HepG2 (cell line): Measurements from ENCODE around the gene RBCK1. TPM values are rescaled to one million over a fixed set of nuclear protein-coding genes. Genes with fewer than 3 reads are reported as not detected.

Experiments
- AHR ChIP-seq: IDR thresholded peaks from 2 replicates; pipeline ENCODE4 v1.6.1; 2018; ENCODE audit warnings: missing genetic modification reagents, missing compliant biosample characterization
- ATF7 ChIP-seq, 2 experiments: fragments of 450-650 bp in 1 of 2; sonication (generic) in 1 of 2; formaldehyde crosslinking in 1 of 2; IDR thresholded peaks; 2 replicates each; pipeline versions ENCODE4 v1.4.0 to v1.6.1; 2016 to 2020; ENCODE audit warnings: antibody characterized with exemption in 1 of 2, mild to moderate bottlenecking in 1 of 2, missing genetic modification reagents in 1 of 2
- CCDC6 ChIP-seq: sonication (generic); formaldehyde crosslinking; IDR thresholded peaks from 2 replicates; pipeline ENCODE4 v1.8.1; 2022; ENCODE audit warnings: mild to moderate bottlenecking, missing genetic modification reagents, moderate library complexity
- GATAD2A ChIP-seq: IDR thresholded peaks from 2 replicates; pipeline ENCODE4 v1.6.1; 2016
- HCFC1 ChIP-seq: fragments of 150-350 bp; IDR thresholded peaks from 2 replicates; pipeline ENCODE4 v1.6.1; 2014; ENCODE audit warnings: low read depth, low read length
- JUN ChIP-seq: sonication (generic); formaldehyde crosslinking; IDR thresholded peaks from 2 replicates; pipeline ENCODE4 v1.4.0; 2020; ENCODE audit warnings: mild to moderate bottlenecking, missing genetic modification reagents
- MEIS1 ChIP-seq: sonication (generic); formaldehyde crosslinking; IDR thresholded peaks from 2 replicates; pipeline ENCODE4 v1.9.0; 2021; ENCODE audit warnings: mild to moderate bottlenecking, missing genetic modification reagents, moderate library complexity, borderline replicate concordance
- NCOA1 ChIP-seq: sonication (generic); formaldehyde crosslinking; IDR thresholded peaks from 2 replicates; pipeline ENCODE4 v1.9.0; 2021; ENCODE audit warnings: missing genetic modification reagents
- PCBP2 ChIP-seq: fragments of 200-400 bp; formaldehyde crosslinking; optimal IDR thresholded peaks from 2 replicates; pipeline ENCODE3; 2018; ENCODE audit warnings: low read length, low read depth; ENCODE audit not compliant: poor library complexity, severe bottlenecking
- POGZ ChIP-seq: sonication (generic); formaldehyde crosslinking; IDR thresholded peaks from 2 replicates; pipeline ENCODE4 v1.4.0; 2020; ENCODE audit warnings: mild to moderate bottlenecking, missing genetic modification reagents
- SALL1 ChIP-seq: sonication (generic); formaldehyde crosslinking; IDR thresholded peaks from 2 replicates; pipeline ENCODE4 v1.8.0; 2022; ENCODE audit warnings: mild to moderate bottlenecking, missing genetic modification reagents
- SKI ChIP-seq: fragments of 450-650 bp; IDR thresholded peaks from one replicate; pipeline ENCODE4 v1.6.1; 2018; ENCODE audit warnings: mild to moderate bottlenecking; ENCODE audit not compliant: partially characterized antibody
- SMYD3 ChIP-seq: sonication (generic); formaldehyde crosslinking; IDR thresholded peaks from 2 replicates; pipeline ENCODE4 v1.8.1; 2023; ENCODE audit warnings: mild to moderate bottlenecking, missing genetic modification reagents
- SOX13 ChIP-seq, 3 experiments: fragments of 450-650 bp in 1 of 3; sonication (generic) in 1 of 3; formaldehyde crosslinking in 1 of 3; IDR thresholded peaks in 2 of 3; conservative IDR thresholded peaks in 1 of 3; 2 replicates each; pipeline versions ENCODE4 v1.5.0 to v1.6.1; 2016 to 2020; ENCODE audit warnings: antibody characterized with exemption in 1 of 3, mild to moderate bottlenecking in 1 of 3, missing compliant biosample characterization in 1 of 3, missing genetic modification reagents in 1 of 3, moderate library complexity in 1 of 3
- STAT5B ChIP-seq: sonication (generic); formaldehyde crosslinking; IDR thresholded peaks from 2 replicates; pipeline ENCODE4 v1.4.0; 2020; ENCODE audit warnings: missing genetic modification reagents
- TEAD2 ChIP-seq: sonication (generic); formaldehyde crosslinking; IDR thresholded peaks from 2 replicates; pipeline ENCODE4 v1.9.0; 2021; ENCODE audit warnings: missing genetic modification reagents
- XBP1 ChIP-seq: sonication (generic); formaldehyde crosslinking; IDR thresholded peaks from 2 replicates; pipeline ENCODE4 v1.5.0; 2020; ENCODE audit warnings: missing genetic modification reagents
- ZFX ChIP-seq: sonication (generic); formaldehyde crosslinking; IDR thresholded peaks from 2 replicates; pipeline ENCODE4 v1.4.0; 2020; ENCODE audit warnings: mild to moderate bottlenecking, low read depth, missing genetic modification reagents, moderate library complexity
- ZNF101 ChIP-seq: sonication (generic); formaldehyde crosslinking; IDR thresholded peaks from 2 replicates; pipeline ENCODE4 v1.4.0; 2020; ENCODE audit warnings: mild to moderate bottlenecking, low read depth, missing genetic modification reagents, borderline replicate concordance
- ZNF30 ChIP-seq: sonication (generic); formaldehyde crosslinking; IDR thresholded peaks from 2 replicates; pipeline ENCODE4 v1.5.0; 2020; ENCODE audit warnings: mild to moderate bottlenecking, missing genetic modification reagents
- ZNF484 ChIP-seq: sonication (generic); formaldehyde crosslinking; IDR thresholded peaks from 2 replicates; pipeline ENCODE4 v1.5.1; 2020; ENCODE audit warnings: mild to moderate bottlenecking, low read depth, missing genetic modification reagents, borderline replicate concordance
- ZNF543 ChIP-seq: sonication (generic); formaldehyde crosslinking; IDR thresholded peaks from 2 replicates; pipeline ENCODE4 v1.4.0; 2020; ENCODE audit warnings: mild to moderate bottlenecking, missing genetic modification reagents
- polyA plus RNA-seq, 8 experiments: library from polyadenylated mRNA; depleted of rRNA in 3 of 8; stranded (reverse) in 7 of 8; unstranded in 1 of 8; fragments of >200 nt; fragmentation: Illumina TruSeq in 4 of 8; extraction: Trizol in 4 of 8; gene quantifications; 2 replicates each; pipeline versions ENCODE4 v1.2.1 to v1.2.3, GENCODE V29; 2011 to 2016; ENCODE audit warnings: low read depth in 4 of 8, missing spikeins in 1 of 8, mixed read lengths in 1 of 8; ENCODE audit not compliant: insufficient read depth in 1 of 8
- total RNA-seq, 5 experiments: library from RNA; depleted of rRNA; stranded (reverse); fragments of >200 nt; fragmentation: Illumina TruSeq; extraction: Trizol; gene quantifications; 2 replicates each; pipeline ENCODE4 v1.2.3, GENCODE V29; 2016; ENCODE audit warnings: low read depth in 1 of 5
- TF ChIP-seq, protein P1 (sequence below): IDR thresholded peaks from 2 replicates; pipeline ENCODE4 v1.6.1; 2018; ENCODE audit warnings: missing genetic modification reagents
- TF ChIP-seq, protein P2 (sequence below): IDR thresholded peaks from 2 replicates; pipeline ENCODE4 v1.6.1; 2016; ENCODE audit warnings: control low read depth
- TF ChIP-seq, protein P3 (sequence below): sonication (generic); formaldehyde crosslinking; IDR thresholded peaks from 2 replicates; pipeline ENCODE4 v1.4.0; 2020; ENCODE audit warnings: mild to moderate bottlenecking, low read depth, missing genetic modification reagents
- TF ChIP-seq, protein P4 (sequence below): sonication (generic); formaldehyde crosslinking; IDR thresholded peaks from 2 replicates; pipeline ENCODE4 v1.4.0; 2020; ENCODE audit warnings: missing genetic modification reagents

The RBCK1 gene
- total and polyA plus RNA-seq, 2 of the 13 experiments (the other 11 are each of a cell fraction or from before 2014, with no cell fraction given) = 149 to 215 TPM

DNA sequence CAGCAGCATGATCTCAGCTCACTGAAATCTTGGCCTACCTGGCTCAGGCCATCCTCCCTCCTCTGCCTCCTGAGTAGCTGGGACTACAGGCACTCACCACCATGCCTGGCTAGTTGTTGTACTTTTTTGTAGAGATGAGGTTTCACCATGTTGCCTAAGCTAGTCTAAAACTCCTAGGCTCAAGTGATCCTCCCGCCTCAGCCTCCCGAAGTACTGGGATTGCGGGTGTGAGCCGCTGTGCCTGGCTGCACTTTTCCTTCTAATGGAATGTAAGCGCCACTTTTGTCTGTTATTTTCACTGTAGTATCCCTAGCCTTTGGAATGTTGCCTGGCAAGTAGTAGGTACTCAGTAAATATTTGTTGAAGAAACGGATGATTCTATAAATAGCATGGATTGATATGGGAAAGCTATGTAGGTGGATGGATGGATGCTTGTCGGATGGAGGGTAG, 37.9 kb upstream of the RBCK1 start (continued):
- TF ChIP-seq, protein P1, sequence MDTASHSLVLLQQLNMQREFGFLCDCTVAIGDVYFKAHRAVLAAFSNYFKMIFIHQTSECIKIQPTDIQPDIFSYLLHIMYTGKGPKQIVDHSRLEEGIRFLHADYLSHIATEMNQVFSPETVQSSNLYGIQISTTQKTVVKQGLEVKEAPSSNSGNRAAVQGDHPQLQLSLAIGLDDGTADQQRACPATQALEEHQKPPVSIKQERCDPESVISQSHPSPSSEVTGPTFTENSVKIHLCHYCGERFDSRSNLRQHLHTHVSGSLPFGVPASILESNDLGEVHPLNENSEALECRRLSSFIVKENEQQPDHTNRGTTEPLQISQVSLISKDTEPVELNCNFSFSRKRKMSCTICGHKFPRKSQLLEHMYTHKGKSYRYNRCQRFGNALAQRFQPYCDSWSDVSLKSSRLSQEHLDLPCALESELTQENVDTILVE (CRISPR knock-in tag) = peak; percentile 47; the same call in 1 of the 2 replicates
- TF ChIP-seq JUN (CRISPR knock-in tag) = no peak
- TF ChIP-seq, protein P2, sequence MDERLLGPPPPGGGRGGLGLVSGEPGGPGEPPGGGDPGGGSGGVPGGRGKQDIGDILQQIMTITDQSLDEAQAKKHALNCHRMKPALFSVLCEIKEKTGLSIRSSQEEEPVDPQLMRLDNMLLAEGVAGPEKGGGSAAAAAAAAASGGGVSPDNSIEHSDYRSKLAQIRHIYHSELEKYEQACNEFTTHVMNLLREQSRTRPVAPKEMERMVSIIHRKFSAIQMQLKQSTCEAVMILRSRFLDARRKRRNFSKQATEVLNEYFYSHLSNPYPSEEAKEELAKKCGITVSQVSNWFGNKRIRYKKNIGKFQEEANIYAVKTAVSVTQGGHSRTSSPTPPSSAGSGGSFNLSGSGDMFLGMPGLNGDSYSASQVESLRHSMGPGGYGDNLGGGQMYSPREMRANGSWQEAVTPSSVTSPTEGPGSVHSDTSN (CRISPR knock-in tag) = no peak
- TF ChIP-seq, protein P3, sequence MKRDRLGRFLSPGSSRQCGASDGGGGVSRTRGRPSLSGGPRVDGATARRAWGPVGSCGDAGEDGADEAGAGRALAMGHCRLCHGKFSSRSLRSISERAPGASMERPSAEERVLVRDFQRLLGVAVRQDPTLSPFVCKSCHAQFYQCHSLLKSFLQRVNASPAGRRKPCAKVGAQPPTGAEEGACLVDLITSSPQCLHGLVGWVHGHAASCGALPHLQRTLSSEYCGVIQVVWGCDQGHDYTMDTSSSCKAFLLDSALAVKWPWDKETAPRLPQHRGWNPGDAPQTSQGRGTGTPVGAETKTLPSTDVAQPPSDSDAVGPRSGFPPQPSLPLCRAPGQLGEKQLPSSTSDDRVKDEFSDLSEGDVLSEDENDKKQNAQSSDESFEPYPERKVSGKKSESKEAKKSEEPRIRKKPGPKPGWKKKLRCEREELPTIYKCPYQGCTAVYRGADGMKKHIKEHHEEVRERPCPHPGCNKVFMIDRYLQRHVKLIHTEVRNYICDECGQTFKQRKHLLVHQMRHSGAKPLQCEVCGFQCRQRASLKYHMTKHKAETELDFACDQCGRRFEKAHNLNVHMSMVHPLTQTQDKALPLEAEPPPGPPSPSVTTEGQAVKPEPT (CRISPR knock-in tag) = no peak
- TF ChIP-seq POGZ = peak; percentile 55; the same call in 1 of the 2 replicates
- no peak for TF ChIP-seq ZNF484 (CRISPR knock-in tag)
- no peak for TF ChIP-seq ZNF30 (CRISPR knock-in tag)
- TF ChIP-seq HCFC1 = no peak
- peak; percentile 42 for TF ChIP-seq SKI
- TF ChIP-seq STAT5B = no peak
- no peak for TF ChIP-seq CCDC6 (CRISPR knock-in tag)
- no peak for TF ChIP-seq XBP1 (CRISPR knock-in tag)
- no peak for TF ChIP-seq TEAD2 (CRISPR knock-in tag)
- TF ChIP-seq ZNF543 (CRISPR knock-in tag) = no peak
- TF ChIP-seq SOX13 (IDR thresholded peaks at IDR 0.05) = no peak
- peak in 1 of 2 experiments; percentile 73; a peak in 2 of 4 replicates for TF ChIP-seq SOX13 (CRISPR knock-in tag; conservative IDR thresholded peaks at IDR 0.05 in 1 of 2, IDR thresholded peaks at IDR 0.05 in 1 of 2)
- TF ChIP-seq SMYD3 = peak; percentile 54; the same call in 1 of the 2 replicates
- TF ChIP-seq PCBP2 = no peak
- TF ChIP-seq, protein P4, sequence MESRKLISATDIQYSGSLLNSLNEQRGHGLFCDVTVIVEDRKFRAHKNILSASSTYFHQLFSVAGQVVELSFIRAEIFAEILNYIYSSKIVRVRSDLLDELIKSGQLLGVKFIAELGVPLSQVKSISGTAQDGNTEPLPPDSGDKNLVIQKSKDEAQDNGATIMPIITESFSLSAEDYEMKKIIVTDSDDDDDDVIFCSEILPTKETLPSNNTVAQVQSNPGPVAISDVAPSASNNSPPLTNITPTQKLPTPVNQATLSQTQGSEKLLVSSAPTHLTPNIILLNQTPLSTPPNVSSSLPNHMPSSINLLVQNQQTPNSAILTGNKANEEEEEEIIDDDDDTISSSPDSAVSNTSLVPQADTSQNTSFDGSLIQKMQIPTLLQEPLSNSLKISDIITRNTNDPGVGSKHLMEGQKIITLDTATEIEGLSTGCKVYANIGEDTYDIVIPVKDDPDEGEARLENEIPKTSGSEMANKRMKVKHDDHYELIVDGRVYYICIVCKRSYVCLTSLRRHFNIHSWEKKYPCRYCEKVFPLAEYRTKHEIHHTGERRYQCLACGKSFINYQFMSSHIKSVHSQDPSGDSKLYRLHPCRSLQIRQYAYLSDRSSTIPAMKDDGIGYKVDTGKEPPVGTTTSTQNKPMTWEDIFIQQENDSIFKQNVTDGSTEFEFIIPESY = peak; percentile 79
- TF ChIP-seq AHR = 0 out of 2 replicates have a peak, but pooled peaks have one; percentile 21
- no peak for TF ChIP-seq NCOA1
- TF ChIP-seq ZFX = peak; percentile 21; the same call in 1 of the 2 replicates
- no peak for TF ChIP-seq MEIS1 (CRISPR knock-in tag)
- peak; percentile 83 for TF ChIP-seq SALL1 (CRISPR knock-in tag)
- 0 out of 2 replicates have a peak, but pooled peaks have one; percentile 17 for TF ChIP-seq ATF7 (IDR thresholded peaks at IDR 0.05)
- TF ChIP-seq ATF7 (CRISPR knock-in tag; IDR thresholded peaks at IDR 0.05) = no peak
- no peak for TF ChIP-seq ZNF101 (CRISPR knock-in tag)
- TF ChIP-seq GATAD2A (CRISPR knock-in tag) = peak; percentile 90
